PC-9 (cell line): Measurements from ENCODE around the gene RETREG3.

Experiments used
- EZH2 ChIP-seq: fragments of 200-600 bp; sonication (generic); IDR thresholded peaks from 2 replicates; pipeline ENCODE4 v1.8.0; 2017; ENCODE audit warnings: antibody characterized with exemption, low read depth
- TF ChIP-seq, protein P1 (sequence below): fragments of 200-600 bp; sonication (generic); conservative IDR thresholded peaks from 2 replicates; pipeline ENCODE4 v1.6.1; 2017; ENCODE audit warnings: mixed run types, antibody characterized with exemption, mild to moderate bottlenecking, moderate library complexity

DNA sequence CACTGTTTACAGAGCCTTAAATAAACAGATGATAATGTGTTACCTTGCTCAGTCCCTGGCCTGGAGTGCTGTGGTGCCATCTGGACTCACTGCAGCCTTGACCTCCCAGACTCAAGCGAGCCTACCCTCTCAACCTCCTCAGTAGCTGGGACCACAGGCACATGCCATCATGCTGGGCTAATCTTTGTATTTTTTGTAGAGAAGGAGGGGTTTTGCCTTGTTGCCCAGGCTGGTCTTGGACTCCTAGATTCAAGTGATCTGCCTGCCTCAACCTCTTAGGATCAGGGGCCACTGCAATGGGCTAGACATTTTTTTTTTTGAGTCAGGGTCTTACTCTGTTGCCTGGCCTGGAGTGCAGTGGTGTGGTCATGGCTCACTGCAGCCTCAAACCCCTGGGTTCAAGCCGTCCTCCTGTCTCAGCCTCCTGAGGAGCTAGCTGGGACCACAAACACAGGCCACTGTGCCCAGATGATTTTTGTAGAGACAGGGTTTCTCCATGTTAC lies 78.2 kb downstream of the RETREG3 start:
- TF ChIP-seq, protein P1, sequence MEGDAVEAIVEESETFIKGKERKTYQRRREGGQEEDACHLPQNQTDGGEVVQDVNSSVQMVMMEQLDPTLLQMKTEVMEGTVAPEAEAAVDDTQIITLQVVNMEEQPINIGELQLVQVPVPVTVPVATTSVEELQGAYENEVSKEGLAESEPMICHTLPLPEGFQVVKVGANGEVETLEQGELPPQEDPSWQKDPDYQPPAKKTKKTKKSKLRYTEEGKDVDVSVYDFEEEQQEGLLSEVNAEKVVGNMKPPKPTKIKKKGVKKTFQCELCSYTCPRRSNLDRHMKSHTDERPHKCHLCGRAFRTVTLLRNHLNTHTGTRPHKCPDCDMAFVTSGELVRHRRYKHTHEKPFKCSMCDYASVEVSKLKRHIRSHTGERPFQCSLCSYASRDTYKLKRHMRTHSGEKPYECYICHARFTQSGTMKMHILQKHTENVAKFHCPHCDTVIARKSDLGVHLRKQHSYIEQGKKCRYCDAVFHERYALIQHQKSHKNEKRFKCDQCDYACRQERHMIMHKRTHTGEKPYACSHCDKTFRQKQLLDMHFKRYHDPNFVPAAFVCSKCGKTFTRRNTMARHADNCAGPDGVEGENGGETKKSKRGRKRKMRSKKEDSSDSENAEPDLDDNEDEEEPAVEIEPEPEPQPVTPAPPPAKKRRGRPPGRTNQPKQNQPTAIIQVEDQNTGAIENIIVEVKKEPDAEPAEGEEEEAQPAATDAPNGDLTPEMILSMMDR, result no peak
- TF ChIP-seq EZH2, result no peak
